RWPE1 (cell line): ENCODE measurements around the gene ATP2B1.

Source experiments
- CTCF ChIA-PET: fragments of 350-600 bp; sonication (Branson Sonifier 250); formaldehyde crosslinking; extraction: SDS; loops from one replicate; lab custom pipeline; 2021; lab: Yijun Ruan, JAX
- POLR2A ChIA-PET: fragments of 400-600 bp; formaldehyde crosslinking; extraction: SDS; loops from one replicate; lab custom pipeline; 2020; ENCODE audit warnings: antibody characterized with exemption; ENCODE audit not compliant: low non-redundant PET; lab: Yijun Ruan, JAX
- DNase-seq: peaks from one replicate; pipeline ENCODE4 v3.0.0; 2012; ENCODE audit warnings: low spot score
- H3K27ac ChIP-seq: fragments of 450-650 bp; 2 replicates; pipeline ENCODE4 v1.5.1; 2017
- TF ChIP-seq, protein P1 (sequence below): fragments of 450-650 bp; conservative IDR thresholded peaks from 2 replicates; pipeline ENCODE4 v1.5.1; 2017; ENCODE audit warnings: low read depth, mild to moderate bottlenecking

ATP2B1 gene

DNA sequence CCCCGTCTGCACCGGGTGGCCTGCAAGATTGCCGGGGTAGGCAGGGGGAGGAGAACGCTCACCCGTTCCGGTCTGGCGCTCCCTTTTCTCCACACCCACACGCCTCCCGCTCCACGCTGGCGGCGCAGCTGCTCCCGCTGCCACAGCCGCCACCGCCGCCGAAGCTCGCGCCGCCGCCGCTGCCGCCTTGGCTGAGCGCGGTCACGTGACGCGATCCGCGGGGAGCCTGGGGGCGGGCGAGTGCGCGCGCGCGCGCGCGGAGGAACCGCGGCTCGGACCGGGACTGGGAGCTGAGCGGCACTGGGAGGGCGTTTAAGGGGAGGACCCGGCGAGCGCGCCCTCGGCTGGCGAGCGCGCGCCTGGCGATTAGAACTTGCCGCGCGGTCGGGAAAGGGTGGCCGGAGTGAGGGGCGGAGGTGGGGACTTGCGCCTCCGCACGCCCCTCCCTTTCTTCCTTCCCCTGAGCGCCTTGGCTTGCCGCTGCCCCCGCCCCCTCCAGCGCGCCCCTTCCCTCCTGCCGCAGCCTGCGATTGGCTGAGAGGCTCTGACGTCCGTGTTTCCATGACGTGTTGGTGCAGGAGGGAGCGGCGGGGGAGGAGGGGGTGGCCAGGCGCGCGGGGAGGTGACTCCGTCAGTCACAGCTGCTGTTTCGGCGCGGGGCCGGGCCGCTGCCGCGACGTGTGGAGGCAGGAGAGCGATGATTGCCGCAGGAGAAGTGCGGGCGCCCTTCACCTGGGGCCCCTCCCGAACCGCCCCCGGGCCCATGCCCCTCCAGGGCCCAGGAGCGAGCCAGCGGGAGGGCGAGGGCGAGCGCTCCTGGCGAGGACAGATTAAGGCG lies 738 bp upstream of the ATP2B1 start:
- DNase-seq: peak; percentile 98
- peak overlapping the region; percentile 99 for H3K27ac ChIP-seq
- CTCF ChIA-PET: interaction anchor here (0.6 to 0.7 kb wide), 3 partner anchors 62 to 616 kb away, joined by 3 to 4 read pairs (median 3); no protein-coding TSS in a partner anchor
- POLR2A ChIA-PET: interaction anchor here (0.7 to 1.0 kb wide), 5 partner anchors 24 to 881 kb away, joined by 3 to 5 read pairs (median 4); no protein-coding TSS in a partner anchor
- TF ChIP-seq, protein P1, sequence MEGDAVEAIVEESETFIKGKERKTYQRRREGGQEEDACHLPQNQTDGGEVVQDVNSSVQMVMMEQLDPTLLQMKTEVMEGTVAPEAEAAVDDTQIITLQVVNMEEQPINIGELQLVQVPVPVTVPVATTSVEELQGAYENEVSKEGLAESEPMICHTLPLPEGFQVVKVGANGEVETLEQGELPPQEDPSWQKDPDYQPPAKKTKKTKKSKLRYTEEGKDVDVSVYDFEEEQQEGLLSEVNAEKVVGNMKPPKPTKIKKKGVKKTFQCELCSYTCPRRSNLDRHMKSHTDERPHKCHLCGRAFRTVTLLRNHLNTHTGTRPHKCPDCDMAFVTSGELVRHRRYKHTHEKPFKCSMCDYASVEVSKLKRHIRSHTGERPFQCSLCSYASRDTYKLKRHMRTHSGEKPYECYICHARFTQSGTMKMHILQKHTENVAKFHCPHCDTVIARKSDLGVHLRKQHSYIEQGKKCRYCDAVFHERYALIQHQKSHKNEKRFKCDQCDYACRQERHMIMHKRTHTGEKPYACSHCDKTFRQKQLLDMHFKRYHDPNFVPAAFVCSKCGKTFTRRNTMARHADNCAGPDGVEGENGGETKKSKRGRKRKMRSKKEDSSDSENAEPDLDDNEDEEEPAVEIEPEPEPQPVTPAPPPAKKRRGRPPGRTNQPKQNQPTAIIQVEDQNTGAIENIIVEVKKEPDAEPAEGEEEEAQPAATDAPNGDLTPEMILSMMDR: no peak

DNA sequence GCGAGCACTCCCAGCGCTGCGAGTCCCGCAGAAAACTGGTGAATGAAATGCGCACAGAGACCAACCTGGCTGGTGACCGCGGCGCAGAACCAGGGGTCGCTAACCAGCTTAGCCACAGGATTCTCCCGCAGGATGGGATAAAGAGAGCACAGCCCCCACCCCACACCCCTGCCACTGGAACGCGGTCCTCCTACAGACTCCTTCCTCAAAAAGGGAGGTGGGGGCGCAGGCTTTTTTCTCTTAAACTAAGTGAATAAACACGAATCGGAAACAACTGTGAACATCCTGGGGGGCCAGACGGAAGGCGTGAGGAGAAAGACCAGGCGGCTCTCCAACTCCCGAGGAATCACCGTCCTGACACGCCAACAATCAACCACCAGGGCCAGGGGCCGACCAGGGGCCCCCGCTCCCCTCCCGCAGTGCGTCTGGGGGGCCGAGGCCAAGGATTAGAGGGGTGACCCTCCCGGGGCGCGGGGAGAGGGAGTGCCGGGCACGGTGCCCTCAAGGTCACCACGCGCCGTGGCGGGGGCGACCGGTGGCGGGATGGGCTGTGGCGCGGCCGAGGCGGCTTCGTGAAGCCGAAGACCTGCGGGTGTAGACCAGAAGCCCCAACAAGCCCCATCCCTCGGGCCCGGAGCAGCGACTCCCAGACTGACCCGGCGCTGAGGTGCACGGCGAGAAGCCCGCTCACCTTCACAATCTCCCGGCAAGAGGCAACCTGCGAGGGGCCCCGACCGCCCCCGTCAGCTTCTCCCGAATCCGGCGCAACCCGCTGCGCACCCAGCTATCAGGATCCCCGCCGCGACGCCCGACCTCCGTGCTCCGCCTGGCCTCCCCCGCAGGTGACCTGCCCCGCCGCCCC lies 704 bp downstream of the ATP2B1 start:
- CTCF ChIA-PET: no interaction called here
- DNase-seq: no peak
- POLR2A ChIA-PET: interaction anchor here (0.6 to 0.7 kb wide), 2 partner anchors 281 to 402 kb away, joined by 3 to 4 read pairs; no protein-coding TSS in a partner anchor
- TF ChIP-seq, protein P1: no peak
- peak overlapping the region; percentile 99 for H3K27ac ChIP-seq

GRCh38 chr12:89706986-89707702 lies 1.5 kb downstream of the ATP2B1 start:
- CTCF ChIA-PET: no interaction called here
- peak overlapping the region; percentile 99 for H3K27ac ChIP-seq
- POLR2A ChIA-PET: no interaction called here
- DNase-seq: no peak
- TF ChIP-seq, protein P1: no peak

GRCh38 chr12:89706551-89706950 lies 2.1 kb downstream of the ATP2B1 start:
- peak overlapping the region; percentile 99; the same call in 1 of the 2 replicates for H3K27ac ChIP-seq
- ChIA-PET POLR2A (no interaction called here), CTCF (interaction anchor here (0.6 kb wide), 1 partner anchor 567 kb away, joined by 3 read pairs; no protein-coding TSS in a partner anchor)
- DNase-seq: no peak
- TF ChIP-seq, protein P1: no peak

DNA sequence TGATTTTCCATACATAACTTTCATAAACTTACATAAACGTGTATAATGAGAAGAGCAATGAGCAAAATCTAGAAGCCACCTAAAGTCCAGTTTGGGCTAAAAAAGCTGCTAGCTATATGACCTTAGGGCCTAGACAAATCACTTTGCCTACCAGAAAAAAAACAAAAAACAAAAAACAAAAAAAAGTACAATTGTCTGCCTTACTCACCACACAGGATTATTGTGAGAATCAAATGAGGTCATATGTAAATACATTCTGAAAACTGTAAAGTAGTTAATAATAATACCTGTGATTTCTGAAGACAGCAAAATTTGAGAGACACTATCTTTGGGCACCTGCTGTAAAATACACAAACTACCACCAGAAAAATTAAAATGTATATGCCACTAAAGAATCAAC lies 4.2 kb downstream of the ATP2B1 start:
- CTCF ChIA-PET: no interaction called here
- TF ChIP-seq, protein P1: no peak
- no peak for DNase-seq
- POLR2A ChIA-PET: no interaction called here
- no peak overlapping the region for H3K27ac ChIP-seq
